ENCODE results near the gene RAD51B.
A peak's percentile ranks its signal among the peaks of the same experiment; 100 is the strongest.
"Not testable (repeated sequence)": the region's sequence is repeated elsewhere in the genome, so short reads cannot be mapped to it uniquely, and the experiment has no call there.

RAD51B gene

DNA sequence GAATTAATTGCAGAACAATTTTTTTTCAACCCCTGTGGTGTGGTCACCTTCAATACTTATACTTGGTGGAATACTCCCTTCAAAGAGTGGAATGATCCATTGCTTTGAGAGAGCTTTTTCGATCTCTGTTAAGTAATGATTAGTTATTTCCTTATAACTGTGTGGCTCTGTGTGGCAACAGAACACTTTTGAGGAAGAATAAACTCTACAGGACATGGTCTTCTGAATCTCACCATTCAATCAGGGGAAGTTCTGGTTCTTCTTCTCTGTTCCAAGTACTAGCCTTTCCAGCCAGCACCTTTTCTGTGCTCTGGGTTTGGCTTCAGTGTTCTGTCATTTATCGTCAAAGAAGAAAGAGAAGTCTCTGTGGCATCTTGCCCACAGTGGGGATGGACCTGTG, 604.1 kb downstream of the RAD51B start:
- no peak for DNase-seq

DNA sequence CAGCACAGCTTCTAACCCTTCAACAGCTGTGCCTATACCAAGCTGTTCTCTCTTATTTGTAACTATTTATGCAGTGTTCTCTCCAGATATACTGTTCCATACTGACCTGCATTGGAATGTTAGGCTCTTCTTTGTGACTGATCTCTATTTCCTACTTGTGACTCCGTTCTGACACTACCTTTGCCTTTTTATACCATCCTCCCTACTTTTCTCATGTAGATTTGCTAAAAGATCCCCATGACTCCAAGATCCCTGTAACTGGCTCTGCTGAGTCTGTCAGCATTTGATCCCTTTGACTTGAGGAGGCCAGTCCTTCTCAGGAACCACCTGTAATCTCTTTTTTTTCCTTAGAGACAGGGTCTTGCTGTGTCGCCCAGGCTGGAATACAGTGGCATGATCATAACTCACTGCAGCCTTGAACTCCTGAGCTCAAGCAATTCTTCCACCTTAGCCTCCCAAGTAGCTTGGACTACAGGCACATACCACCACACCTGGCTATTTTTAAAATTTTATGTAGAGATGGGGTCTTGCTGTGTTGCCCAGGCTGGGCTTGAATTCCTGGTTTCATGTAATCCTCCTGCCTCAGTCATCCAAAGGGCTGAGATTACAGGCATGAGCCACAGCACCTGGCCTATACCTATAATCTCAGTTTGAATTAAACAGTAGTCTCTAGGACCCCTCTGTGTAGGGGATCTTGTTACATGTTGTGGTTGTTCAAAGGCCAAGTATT, 605.0 kb downstream of the RAD51B start:
- no peak for DNase-seq

DNA sequence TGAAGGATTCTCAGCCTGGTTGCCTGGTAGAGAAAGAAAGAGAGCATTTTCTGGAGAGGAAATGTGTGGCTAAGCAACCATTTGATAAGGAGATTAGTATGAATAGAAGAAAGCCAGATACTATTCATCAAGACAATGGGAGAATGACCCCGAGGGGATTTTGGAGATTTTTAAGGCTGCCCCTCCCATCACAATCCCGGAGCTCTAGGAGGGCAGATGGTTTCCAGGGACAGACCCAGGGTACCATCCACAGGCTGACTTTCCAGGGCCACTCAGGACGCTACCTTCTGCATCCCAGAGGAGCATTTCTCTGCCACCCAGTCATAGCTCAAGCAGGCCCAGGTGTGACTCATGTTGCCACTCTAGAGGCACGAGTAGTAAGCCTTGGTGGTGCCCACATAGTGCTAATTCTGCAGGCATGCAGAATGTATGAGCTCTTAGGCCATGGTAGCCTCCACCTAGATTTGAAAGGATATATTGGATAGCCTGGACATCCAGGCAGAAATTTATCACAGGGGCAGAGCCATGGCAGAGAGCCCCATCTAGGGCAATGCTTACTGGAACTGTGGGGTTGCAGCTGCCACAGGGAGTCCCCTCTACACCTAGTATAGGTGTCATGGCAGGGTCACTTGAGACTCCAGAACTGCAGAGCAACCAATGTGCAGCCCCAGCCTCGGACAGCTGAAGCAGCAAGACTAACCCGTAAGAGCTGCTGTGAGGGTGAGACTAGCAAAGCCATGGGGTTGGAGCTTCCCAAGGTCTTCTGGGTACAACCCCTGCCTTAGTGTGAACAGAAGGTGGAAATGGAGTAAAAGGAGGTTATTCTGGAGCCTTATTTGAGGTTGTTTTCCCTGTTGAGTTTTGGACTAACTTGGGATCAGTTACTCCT, 607.3 kb downstream of the RAD51B start:
- no peak for DNase-seq

DNA sequence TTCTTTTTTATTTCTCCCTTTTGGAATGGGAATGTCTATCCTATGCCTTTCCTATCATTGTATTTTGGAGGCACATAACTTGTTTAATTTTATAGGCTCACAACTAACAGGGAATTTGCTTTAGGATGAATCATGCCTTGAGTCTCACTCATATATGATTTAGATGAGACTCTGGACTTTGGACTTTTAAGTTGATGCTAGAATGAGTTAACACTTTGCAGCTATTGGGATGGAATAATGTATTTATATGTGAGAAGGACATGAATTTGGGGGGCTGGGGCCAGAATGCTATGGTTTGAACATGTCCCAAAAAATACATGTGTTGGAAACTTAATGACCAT, 607.9 kb downstream of the RAD51B start:
- DNase-seq: no peak

DNA sequence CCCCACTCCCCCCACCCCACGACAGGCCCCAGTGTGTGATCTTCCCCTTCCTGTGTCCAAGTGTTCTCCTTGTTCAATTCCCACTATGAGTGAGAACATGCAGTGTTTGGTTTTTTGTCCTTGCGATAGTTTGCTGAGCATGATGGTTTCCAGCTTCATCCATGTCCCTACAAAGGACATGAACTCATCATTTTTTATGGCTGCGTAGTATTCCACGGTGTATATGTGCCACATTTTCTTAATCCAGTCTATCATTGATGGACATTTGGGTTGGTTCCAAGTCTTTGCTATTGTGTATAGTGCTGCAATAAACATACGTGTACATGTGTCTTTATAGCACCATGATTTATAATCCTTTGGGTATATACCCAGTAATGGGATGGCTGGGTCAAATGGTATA, 609.3 kb downstream of the RAD51B start:
- not testable (repeated sequence) for DNase-seq

DNA sequence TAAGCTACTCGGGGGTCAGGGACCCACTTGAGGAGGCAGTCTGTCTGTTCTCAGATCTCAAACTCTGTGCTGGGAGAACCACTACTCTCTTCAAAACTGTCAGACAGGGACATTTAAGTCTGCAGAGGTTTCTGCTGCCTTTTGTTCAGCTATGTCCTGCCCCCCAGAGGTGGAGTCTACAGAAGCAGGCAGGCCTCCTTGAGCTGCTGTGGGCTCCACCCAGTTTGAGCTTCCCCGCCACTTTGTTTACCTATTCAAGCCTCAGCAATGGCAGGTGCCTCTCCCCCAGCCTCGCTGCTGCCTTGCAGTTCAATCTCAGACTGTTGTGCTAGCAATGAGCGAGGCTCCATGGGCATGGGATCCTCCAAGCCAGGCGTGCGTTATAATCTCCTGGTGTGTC, 614.6 kb downstream of the RAD51B start:
- DNase-seq: peak; percentile 25

DNA sequence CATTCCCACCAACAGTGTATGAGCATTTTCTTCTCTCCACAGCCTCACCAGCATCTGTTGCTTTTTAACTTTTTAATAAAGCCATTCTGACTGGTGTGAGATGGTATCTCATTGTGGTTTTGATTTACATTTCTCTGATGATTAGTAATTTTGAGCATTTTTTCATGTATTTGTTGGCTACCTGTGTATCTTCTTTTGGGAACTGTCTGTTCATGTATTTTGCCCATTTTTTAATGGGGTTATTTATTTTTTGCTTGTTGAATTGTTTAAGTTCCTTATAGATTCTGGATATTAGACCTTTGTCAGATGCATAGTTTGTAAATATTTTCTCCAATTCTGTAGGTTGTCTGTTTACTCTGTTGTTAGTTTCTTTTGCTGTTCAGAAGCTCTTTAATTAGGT, 616.1 kb downstream of the RAD51B start:
- not testable (repeated sequence) for DNase-seq

DNA sequence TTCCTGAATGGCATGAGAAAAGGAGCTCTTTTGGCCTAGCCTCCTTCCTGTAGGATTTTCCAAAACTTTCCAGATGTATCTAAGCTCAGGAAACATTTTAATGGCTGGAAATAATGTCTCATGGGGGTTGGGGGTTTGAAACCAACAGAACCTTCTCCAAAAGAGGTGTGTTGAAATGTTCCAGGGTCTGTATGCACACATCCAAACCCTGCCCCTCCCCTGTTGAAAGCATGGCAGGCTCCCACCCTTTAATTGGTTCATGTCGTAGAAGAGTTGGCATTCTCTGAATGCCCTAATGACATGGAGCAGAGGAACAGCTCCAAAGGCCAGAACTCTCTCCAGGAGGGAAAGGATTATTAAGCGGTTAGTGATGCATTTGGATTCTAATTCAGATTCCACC, 620.1 kb downstream of the RAD51B start:
- DNase-seq: no peak

DNA sequence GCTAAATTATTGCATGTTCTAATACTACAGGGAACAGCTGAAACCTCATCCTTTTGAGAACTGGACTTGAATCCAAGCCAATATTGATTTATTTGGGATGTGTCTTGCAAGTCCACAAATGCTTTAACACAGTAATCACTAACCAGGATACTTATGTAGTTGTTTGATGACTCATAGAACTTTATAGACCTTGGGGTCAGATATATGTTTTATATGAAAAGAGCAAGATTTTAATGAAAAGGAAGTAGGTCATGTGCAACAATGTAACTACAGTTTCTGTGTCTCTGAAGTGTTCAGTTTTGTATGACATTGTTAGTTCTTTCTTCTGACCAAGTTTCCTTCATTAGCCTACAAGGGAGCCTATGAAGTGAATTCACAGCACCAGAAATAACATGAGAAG, 621.2 kb downstream of the RAD51B start:
- DNase-seq: no peak

DNA sequence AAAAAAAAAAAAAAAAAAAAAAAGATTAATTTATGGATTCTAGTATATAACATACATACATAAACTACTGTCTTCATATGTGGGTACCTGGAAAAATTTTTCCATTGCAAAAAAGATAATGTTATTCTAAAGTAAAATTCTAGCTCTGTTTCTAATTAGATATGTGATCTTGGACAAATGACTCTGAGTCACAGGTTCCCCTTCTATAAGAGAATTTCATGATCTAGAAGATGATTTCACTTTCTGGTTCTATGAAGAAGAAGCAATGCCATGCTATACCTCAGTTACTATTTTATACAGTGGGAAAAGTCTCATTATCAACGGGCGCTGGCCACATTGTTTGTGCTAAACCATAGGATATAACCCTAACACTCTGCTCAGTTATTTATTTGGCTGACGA, 622.0 kb downstream of the RAD51B start:
- no peak for DNase-seq

DNA sequence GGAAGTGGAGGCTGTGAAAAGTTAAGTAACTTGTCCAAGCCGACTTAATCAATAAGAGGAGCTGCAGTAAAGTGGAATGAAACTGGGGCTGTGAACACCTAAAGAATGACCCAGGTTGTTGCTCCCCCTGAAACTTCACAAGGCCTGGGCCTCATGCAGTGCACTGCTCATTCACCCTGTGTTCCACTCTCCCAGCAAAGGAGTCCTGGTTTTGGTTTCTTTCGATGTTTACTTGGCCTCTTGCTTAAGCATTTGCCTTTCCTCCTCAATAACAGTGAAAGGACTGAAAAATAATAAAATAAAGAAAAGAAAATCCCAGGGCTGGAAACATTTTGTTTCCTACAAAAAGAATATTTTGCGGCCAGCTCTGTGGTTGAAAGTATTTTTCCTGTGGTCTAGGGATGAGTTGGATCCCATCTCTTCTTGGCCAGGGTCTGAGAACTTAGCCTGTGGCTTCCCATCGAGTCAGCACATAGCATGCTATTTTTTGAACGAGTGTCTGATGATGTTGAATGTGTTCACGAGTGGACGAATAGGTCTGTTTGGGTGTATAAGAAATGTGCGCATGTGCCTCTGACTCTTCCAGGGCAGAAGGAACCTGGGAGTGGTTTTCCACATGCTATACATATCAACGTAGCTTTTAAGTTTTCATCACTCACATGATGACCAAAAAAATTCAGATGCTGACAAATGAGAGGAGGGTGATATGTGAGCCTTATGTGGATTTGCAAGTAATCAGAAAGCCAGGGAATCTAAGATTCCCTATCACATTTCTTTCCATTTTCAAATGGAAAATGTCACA, 623.5 kb downstream of the RAD51B start:
- no peak for DNase-seq

DNA sequence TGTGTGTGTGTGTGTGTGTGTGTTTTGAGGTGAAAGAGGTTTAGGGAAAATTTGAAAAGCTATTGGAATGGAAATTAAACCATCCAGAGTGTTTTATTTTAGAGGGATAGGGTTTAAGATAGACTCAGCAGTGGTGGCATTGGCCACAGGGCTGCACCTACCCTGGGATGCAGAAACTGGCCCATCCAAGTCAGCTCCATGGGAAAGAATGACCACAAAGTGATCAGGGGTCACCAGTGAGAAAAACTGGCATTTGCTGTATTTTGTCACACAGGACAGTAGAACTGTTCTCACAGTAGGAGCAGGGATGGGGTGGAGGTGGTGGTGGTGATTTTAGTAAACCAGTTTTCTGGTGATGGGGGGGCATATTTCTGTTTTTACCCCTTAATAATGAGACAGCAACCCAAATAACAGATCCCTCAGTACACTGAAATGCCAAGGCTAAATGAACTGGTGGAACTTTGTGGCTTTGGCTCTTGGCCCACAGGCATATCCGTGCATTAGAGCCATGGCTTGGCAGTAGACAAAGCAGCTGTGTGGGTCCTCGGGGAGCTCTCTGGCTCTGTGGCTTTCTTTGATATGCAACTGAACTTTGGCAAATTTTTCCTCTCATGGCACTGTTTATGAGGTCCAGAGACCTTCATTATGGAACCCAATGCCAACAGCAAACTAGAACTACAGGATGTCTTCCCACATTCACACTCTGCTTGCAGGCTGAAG, 625.0 kb downstream of the RAD51B start:
- no peak for DNase-seq

DNA sequence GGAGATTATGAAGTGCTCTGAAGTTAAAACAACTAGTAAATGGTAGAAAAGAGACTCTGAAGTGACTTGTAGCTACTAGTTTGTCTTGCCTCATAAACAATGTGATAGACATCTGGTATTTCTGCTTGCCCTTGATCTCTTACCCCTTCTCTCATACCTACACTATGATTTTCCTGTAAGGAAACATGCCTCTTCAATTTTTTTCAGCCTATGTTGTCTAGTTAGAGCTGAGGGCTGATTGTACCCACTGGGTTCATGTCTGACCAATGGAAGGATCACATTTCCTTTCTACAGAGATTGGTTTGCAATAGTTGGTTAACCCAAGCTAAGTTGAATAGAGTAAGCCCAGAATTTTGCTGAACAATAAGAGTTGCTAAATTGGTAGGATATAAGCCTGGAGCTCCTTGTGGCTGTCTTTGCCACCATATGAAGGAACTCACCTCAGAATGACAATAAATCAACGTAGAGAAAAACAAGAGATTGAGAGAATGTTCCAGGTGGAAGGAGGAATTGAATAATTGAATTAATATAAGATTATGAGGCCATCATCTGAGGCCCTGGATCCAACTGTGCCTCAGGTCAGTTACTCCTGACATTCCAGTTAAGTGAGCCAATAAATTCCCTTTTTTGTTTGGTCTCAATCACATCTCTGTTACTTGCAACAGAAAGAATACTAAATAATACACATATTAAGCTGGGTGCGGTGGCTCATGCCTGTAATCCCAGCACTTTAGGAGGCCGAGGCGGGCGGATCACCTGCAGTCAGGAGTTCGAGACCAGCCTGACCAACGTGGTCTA, 626.9 kb downstream of the RAD51B start:
- no peak for DNase-seq

DNA sequence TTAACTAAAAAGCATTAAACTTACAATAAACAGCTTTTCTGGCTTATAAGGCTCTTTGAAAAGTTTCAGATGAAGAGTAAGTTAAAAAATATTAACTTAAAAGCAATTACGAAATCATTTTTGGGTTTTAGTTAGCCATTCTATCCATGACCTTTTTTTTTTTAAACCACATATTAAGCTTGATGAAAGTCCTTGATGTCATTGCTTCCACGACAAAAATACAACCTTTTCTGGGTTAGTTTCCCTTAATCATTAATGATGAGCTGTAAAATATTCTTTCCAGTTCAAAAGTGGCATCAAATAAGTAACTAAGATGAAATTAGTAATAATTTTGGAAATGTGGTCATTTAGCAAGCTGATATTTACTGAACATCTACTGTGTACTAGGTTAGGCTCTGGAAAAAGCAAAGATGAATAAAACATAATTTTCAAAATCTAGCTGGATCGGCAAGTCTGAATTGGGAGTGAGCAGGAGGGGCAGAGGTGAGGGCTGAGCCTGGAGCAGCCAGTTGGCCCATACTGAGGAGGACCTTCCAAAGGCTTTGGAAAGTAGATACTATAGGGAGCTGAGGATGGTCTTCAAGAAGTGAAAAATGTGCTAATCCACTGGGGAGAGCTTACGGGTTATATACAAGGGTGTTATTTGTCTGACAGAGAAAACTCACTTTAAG, 628.1 kb downstream of the RAD51B start:
- no peak for DNase-seq

DNA sequence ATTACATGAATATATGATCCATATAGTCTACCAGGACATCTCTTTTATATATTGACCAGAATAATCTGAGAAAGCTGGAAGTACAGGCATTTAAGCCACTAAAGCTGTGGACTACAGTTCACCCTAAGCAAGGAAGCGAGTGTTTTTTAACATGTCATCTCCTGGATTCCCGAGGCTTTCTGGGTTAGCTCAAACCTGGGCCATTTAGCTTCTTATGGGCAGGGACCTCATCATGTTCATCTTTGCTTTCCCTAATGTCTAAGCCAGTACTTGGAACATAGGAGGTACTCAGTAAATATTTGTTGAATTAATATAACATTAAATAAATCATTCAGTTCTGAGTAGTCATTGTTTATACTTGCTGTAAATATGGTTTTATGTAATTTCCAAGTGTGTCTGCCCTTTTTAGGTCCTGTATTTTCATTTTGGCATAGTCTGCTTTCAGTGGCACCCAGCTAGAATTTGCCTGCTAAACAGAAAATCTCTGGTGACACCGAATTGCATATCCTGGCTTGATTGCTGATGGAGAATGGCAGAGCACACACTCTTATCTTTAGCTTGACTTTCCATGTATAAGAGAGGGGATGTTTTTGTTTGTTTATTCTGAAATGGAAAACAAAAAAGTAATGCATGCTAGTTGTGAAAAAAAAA, 628.8 kb downstream of the RAD51B start:
- no peak for DNase-seq

DNA sequence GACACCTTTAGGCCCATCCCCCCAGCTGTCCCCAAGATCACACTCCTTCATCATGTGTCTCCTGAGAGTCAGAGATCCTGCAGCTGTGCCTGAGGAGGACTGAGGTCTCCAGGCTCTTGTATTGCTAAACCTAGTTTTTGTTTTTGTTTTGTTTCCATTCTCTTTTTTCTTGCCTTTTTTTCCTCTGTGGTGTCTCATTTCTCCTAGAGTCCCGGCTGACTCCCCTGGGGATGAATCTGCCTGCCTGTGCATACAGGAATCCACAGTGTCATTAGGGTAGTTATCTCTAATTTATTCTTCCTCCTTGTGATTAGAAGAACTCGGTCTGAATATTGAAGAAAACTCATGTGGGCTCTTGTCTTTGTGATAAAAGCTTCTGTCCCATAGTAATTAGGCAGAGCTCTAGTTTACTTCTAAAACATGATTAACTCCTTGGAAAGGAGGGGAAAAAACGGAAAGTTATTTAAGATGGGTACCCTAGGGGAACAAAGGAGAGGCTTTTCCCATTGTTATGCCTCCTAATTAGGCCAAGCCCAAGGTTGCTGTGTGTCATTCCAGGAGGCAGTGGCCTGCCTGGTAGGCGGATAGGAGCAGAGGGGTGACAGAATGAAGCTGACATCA, 630.1 kb downstream of the RAD51B start:
- no peak for DNase-seq

DNA sequence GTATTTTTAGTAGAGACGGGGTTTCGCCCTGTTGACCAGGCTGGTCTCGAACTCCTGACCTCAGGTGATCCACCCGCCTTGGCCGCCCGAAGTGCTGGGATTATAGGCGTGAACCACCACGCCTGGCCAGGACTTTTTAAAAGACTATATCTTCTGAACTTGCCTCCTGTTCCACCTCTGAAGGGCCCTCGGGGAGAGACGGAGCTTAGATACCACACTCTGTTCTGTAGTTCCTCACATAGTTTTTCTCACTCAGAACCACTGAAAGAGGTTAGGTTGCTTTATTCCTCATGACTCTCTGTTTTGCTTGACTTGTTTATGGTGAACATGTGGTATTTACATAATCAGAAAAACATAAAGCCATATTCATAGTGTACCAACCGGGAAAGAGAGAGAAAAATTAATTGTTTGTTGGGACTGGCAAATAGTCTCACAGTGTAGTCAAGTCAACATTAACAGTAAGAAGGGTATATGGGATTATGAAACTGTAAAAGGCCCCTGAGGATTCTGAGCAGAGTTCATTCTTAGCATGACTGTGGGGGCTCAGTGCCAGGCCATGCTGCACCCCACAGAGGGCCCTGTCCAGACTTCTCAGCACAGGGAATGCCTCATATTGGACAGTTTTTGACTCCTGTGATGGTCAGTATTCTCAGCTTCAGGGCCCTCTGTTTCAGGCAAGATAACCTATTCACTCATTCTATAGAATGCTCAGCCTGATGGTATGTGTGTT, 631.0 kb downstream of the RAD51B start:
- DNase-seq: no peak

DNA sequence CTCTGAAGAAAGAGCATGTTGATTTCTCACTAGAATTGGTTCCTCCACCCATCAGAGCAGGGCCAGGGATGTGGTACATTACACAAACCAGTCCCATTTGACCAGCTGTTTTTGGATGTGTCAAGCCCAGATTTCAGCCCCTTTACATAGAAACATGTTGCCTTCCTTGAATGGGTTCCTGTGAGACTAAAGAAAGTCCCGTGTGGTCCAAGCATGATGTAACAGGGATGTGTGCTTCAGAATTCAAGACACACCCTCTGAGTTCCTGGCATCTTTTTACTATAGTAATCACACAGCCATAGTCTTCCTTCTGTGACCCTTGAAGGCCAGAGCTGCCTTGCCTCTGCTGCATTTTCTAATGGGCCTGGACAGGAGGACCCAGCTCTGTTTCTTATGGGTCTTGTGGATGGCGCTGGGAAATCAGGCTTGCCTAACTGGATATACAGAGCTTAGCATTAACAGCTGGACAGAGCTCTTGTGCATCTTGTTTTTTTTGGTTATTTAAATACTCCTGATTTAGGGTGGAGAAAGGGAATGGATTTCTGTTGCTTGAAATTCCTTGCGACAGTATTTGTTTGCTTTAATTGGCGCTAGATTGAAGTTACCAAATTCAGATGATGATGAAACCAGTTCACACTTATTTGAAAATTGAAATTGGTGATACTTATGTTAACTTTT, 632.3 kb downstream of the RAD51B start:
- no peak for DNase-seq

DNA sequence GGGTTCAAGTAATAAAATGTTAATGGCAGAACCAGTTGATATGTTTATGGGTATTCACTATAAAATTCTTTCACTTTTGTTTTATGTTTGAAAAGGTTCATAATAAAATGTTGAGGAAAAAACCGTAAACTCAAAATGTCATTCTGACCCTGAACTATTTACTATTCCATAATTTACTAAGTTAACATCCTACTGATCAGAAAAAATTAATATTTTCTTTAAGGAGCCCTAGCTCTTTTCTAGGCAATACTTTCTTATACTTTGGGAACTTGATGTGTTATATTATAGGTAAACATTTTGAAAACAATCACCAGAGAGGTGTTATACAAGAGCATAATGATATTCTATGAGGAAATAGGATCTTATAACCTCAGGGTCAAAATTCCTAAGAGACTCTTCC, 638.7 kb downstream of the RAD51B start:
- DNase-seq: no peak
